Prostate gland (tissue), 2 donors: ENCODE results near the gene ID3.

Source experiments
- CTCF ChIP-seq, 4 experiments: fragments of 200-600 bp in 2 of 4; fragments of 450-650 bp in 2 of 4; sonication (generic) in 2 of 4; IDR thresholded peaks; 1 replicate in 3 of 4; 2 replicates in 1 of 4; pipeline ENCODE4 v1.5.1; 2016 to 2019; ENCODE audit warnings: antibody characterized with exemption in 4 of 4, mild to moderate bottlenecking in 2 of 4, moderate library complexity in 2 of 4
- POLR2A ChIP-seq: fragments of 450-650 bp; IDR thresholded peaks from one replicate; pipeline ENCODE4 v1.6.1; 2016; ENCODE audit warnings: antibody characterized with exemption, mild to moderate bottlenecking
- POLR2AphosphoS5 ChIP-seq: sonication (generic); formaldehyde crosslinking; IDR thresholded peaks from one replicate; pipeline ENCODE4 v1.6.1; 2017; ENCODE audit warnings: antibody characterized with exemption

DNA sequence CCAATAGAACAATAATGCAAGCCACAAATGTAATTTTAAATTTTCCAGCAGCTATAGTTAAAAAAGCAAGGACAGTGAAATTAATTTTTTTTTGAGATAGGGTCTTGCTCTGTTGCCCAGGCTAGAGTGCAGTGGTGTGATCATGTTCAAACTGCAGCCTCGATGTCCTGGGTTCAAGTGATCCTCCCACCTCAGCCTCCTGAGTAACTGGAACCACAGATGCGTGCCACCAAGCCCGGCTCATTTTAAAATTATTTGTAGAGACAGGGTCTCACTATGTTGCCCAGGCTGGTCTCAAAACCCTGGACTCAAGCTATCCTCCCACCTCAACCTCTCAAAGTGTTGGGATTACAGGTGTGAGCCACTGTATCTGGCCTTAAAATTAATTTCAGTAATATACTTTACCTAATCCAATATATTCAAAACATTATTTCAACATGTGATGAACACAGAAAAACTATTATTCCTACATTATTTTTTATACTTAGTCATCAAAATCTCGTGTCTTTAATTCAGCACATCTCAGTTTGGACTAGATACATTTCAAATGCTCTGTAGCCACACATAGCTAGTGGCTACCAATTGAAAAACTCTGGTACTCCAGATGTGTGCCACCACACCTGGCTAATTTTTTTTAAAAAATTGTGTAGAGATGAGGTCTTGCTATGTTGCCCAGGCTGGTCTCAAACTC is 10.8 kb upstream of the ID3 start:
- TF ChIP-seq POLR2AphosphoS5 (no peak), POLR2A (no peak), CTCF (IDR thresholded peaks at IDR 0.05) (no peak)
